ENCODE results near the gene IQSEC2.

IQSEC2 gene

DNA sequence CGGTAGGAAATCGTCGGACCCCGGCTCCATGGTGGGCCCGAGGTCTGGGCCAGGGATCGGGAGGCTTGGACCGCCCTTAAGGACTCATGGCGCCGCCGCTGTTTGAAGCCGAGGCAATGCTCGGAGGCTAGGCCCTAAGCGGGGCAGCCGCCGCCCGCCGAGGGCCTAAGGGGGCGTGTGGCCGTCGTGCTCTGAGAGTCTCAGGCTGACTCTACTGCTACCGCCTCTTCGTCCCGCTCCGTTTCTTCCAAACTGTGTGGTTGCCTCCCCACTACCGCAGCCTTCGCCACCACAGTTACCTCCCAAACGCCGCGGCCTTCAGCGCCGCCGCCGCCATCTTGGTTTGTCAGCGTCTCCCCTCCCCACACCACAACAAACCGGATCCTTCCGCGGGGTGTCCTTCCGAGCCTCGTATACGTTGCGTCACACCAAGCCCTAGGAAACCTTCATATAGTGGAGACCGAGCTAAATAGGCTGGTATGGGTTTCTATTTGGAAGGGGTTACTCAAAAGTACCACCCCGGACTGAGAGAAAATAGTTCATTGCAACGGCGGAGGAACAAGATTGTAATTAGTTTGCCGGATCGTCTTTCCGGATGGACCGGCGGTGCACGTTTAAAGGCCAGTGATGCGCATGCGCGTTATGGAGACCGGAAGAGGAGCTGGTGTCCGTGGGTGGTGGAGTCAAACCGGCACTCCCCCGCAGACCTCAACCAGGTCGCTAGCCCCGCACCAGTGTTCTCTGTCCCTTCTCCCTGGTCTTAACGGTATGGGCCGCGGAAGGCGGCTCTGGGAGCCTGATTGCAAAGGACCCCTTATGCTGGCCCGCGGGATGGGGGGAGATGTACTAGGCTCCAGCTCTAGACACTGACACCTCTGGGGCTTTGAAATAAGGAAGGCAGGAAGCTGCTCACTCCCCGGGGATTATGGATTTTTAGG is 56.3 kb downstream of the IQSEC2 start, which contains the start of gene KDM5C:
Gene KDM5C (minus strand): TSS at position 348 of the 938 bp plus-strand sequence. CDS start 318 bp downstream, at position 30.
- H3K4me3 ChIP-seq (ENCODE audit: low read depth, low read length, poor library complexity, severe bottlenecking): peak within 1 kb of the TSS; percentile 67
- H3K36me3 ChIP-seq (ENCODE audit: insufficient read depth, low read length): peaks cover 15% of the 10 kb centered on the region
- H3K27me3 ChIP-seq (ENCODE audit: insufficient read depth, low read length): no peaks in the 10 kb centered on the region
- peaks cover 38% of the 10 kb centered on the region for H3K79me2 ChIP-seq (ENCODE audit: insufficient read depth, low read length)
- no peaks in the 10 kb centered on the region for H4K20me1 ChIP-seq (ENCODE audit: insufficient read depth, low read length)
- 0 out of 2 replicates have a peak within 1 kb of the TSS, but pooled peaks have one; percentile 52 for H2AFZ ChIP-seq (ENCODE audit: low read length)
- H3K4me2 ChIP-seq (ENCODE audit: low read length): peak within 1 kb of the TSS; percentile 90
- H3K27ac ChIP-seq (ENCODE audit: low read depth, low read length, poor library complexity, severe bottlenecking): peak within 1 kb of the TSS; percentile 80
- H3K4me1 ChIP-seq (ENCODE audit: insufficient read depth, low read length, severe bottlenecking): peaks cover 31% of the 10 kb centered on the region
- H3F3A ChIP-seq (ENCODE audit: insufficient read depth, low read length): no peaks in the 10 kb centered on the region
- H3K9ac ChIP-seq (ENCODE audit: low read length): peak within 1 kb of the TSS; percentile 78
- TF ChIP-seq CTCF (IDR thresholded peaks at IDR 0.05; ENCODE audit: low read length) (no peak), EZH2 (IDR thresholded peaks at IDR 0.05; ENCODE audit: borderline replicate concordance, low read length) (no peak)
- no peaks in the 10 kb centered on the region for H3K9me2 ChIP-seq (ENCODE audit: low read depth, low read length)
- H3K9me3 ChIP-seq (ENCODE audit: low read length): no peaks in the 10 kb centered on the region

GRCh38 chrX:53223955-53224859 is 57.2 kb downstream of the IQSEC2 start:
- peaks cover 25% of the 10 kb centered on the region for H3K36me3 ChIP-seq (ENCODE audit: insufficient read depth, low read length)
- no peaks in the 10 kb centered on the region for H3K27me3 ChIP-seq (ENCODE audit: insufficient read depth, low read length)
- H3K79me2 ChIP-seq (ENCODE audit: insufficient read depth, low read length): peaks cover 38% of the 10 kb centered on the region
- H3K9me3 ChIP-seq (ENCODE audit: low read length): no peaks in the 10 kb centered on the region
- H3F3A ChIP-seq (ENCODE audit: insufficient read depth, low read length): no peaks in the 10 kb centered on the region
- H3K9me2 ChIP-seq (ENCODE audit: low read depth, low read length): no peaks in the 10 kb centered on the region
- H3K4me3 ChIP-seq (ENCODE audit: low read depth, low read length, poor library complexity, severe bottlenecking): peak overlapping the region; percentile 67
- H3K4me1 ChIP-seq (ENCODE audit: insufficient read depth, low read length, severe bottlenecking): peaks cover 31% of the 10 kb centered on the region
- TF ChIP-seq EZH2 (IDR thresholded peaks at IDR 0.05; ENCODE audit: borderline replicate concordance, low read length) (no peak), CTCF (IDR thresholded peaks at IDR 0.05; ENCODE audit: low read length) (no peak)
- no peaks in the 10 kb centered on the region for H4K20me1 ChIP-seq (ENCODE audit: insufficient read depth, low read length)
- H2AFZ ChIP-seq (ENCODE audit: low read length): no peak overlapping the region
- H3K27ac ChIP-seq (ENCODE audit: low read depth, low read length, poor library complexity, severe bottlenecking): peak overlapping the region; percentile 80
- H3K4me2 ChIP-seq (ENCODE audit: low read length): peak overlapping the region; percentile 90
- peak overlapping the region; percentile 78 for H3K9ac ChIP-seq (ENCODE audit: low read length)

GRCh38 chrX:53223068-53223693 is 58.2 kb downstream of the IQSEC2 start:
- Histone ChIP-seq H3K27ac (ENCODE audit: low read depth, low read length, poor library complexity, severe bottlenecking) (no peak overlapping the region), H2AFZ (ENCODE audit: low read length) (no peak overlapping the region), H3K36me3 (ENCODE audit: insufficient read depth, low read length) (peaks cover 35% of the 10 kb centered on the region), H3F3A (ENCODE audit: insufficient read depth, low read length) (no peaks in the 10 kb centered on the region), H3K9me2 (ENCODE audit: low read depth, low read length) (no peaks in the 10 kb centered on the region), H4K20me1 (ENCODE audit: insufficient read depth, low read length) (no peaks in the 10 kb centered on the region), H3K4me3 (ENCODE audit: low read depth, low read length, poor library complexity, severe bottlenecking) (peak overlapping the region; percentile 67), H3K27me3 (ENCODE audit: insufficient read depth, low read length) (no peaks in the 10 kb centered on the region), H3K79me2 (ENCODE audit: insufficient read depth, low read length) (peaks cover 38% of the 10 kb centered on the region), H3K9me3 (ENCODE audit: low read length) (no peaks in the 10 kb centered on the region), H3K9ac (ENCODE audit: low read length) (peak overlapping the region; percentile 78), H3K4me2 (ENCODE audit: low read length) (peak overlapping the region; percentile 90), H3K4me1 (ENCODE audit: insufficient read depth, low read length, severe bottlenecking) (peaks cover 31% of the 10 kb centered on the region)
- TF ChIP-seq CTCF (IDR thresholded peaks at IDR 0.05; ENCODE audit: low read length) (no peak), EZH2 (IDR thresholded peaks at IDR 0.05; ENCODE audit: borderline replicate concordance, low read length) (no peak)

All from OCI-LY1 (cell line).